NCI-H2196 treated with DMSO at 0.1 percent for 48 hours (cell line): ENCODE measurements around the gene DPP8.
"Not testable (repeated sequence)": the region's sequence is repeated elsewhere in the genome, so short reads cannot be mapped to it uniquely, and the experiment has no call there.

Source experiments
- DNase-seq: peaks from one replicate; lab custom pipeline; 2025; ENCODE audit not compliant: unreplicated experiment; lab: John Stamatoyannopoulos, UW

DPP8 gene

DNA sequence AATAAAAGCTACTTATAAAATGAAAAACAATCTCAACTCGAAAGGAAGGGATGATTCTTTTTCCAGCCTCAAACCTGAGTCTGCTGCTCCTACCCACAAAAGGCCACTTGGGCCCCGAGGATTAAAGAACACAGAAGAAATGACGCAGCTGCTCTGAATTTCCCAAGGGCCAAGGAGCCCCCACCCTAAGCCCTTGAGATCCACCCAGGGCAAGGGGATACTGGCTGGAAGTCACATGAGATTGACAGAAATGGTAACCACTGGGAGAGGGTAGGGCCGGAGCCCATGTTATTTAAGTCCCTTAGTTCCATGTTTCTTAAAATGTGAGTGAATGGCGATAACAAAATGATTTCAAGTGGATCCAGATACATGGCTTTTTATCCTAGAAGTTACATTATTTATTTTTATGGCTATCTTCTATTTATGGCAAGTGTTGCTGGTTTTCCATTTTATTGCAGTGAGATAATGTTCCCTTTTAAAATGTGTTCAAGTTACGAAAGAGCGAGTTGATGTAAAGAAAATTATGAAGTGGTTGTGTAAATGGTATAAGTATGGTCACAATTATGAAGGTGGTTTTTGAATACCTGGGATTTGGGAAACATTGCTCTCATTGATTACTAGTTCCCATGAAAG is 111.6 kb downstream of the DPP8 start:
- DNase-seq = no peak

- DNase-seq = no peak
Measured at GRCh38 chr15:65404186-65404872, 113.2 kb downstream of the DPP8 start.

DNA sequence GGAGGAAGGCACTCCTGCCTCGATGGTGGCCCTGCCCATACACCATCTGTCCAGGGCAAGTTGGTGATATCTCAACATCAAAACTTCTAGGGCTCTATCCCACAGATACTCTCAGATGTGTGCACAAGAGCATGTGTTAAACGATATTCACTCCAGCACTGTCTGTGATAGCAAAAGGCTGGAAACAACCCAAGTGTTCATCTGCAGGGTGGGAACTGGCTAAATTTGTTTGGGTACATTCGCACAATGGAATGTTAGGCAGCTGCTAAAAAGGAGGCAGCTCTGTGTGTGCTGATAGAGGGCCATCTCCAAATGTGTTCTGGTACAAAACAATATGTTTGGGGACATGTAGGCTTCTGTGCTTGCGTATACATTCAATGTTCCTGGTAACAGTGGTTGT is 114.5 kb downstream of the DPP8 start:
- no peak for DNase-seq

DNA sequence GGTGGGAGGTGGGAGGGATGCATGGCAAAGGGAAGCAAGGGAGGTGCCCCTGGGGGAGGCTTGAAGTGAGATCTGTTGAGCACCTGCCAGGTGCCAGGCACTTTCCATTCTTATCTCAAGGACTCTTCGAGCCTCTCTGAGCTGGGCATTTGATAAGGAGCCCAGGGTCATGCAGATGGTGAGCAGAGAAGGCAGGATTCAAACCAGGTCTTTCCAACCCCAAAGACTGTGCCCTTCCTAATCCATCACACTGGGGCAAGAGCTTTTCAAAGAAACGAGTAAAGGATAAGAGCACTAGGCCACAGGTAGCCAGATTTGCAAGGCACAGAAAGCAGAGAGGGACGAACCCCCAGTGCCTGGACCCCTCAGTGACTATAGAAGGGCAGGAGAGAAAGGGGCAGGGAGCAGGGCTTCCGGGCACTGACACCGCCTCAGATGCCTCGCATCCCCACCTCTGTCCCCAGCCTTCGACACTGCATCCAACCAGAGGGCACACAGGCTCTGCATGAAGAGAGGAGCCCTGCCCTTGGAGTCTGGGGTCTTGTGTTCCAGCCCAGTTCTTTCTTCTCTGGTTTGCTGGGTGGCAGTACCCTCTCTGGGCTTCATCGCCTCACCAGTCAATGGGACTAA is 115.8 kb downstream of the DPP8 start:
- no peak for DNase-seq

DNA sequence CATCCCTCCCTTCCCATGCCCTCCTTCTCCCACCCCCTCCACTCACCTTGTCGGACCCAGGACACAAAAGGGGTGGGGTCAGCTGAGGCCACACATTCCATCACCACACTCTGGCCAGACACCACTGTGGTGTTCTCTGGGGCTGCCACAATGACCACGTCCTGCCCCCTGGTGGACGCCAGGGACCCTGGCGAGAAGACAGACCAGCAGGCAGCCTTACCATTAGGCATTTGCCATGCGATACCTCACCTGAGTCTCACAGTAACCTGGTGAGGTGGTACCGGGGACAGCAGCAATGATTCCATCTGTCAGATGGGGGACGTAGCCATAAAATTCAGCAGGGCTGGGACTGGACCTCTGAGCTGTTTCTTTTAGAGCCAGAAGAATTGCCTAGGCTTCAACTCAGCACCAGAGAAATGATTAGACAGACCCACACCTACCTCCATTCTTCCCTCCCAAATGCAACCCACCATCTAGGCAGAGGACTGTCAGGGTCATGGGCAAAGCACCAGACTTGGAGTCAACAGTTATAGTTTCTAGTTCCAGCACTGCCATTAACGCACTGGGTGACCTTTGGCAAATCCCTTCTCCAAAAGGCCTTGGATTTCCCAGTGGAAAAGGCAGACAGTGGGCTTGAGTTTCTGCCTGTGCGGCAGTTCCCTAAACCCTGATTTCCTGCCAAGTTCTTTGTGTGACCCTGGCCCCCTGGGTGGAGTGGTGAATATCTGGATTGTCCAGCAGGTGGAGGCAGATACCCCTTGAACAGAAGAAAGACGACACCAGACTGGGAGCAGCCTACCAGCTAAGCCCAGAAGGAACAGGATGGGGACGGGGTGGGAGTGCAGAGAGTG is 116.5 kb downstream of the DPP8 start:
- peak; percentile 60 for DNase-seq

- no peak for DNase-seq
Measured at GRCh38 chr15:65399997-65400396, 117.5 kb downstream of the DPP8 start.

- DNase-seq = no peak
Measured at GRCh38 chr15:65399001-65399706, 118.3 kb downstream of the DPP8 start.

GRCh38 chr15:65398486-65398885 is 119.0 kb downstream of the DPP8 start:
- DNase-seq = not testable (repeated sequence)

DNA sequence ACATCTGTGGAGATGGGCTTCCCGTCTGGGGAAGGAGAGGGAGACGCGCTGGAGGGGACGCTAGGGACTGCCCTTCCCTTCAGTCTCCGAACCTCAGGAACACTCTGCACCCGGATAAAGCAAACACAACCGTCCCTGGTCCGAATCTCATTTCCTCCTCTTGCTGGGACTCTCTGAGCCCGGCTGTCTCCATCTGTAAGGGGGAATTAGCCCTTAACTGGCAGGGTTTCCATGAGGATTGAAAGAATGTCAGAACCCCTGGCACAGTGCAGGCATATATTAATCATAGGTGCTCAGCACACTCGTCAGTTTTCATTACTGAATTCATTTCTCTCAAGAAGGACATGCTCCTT is 120.5 kb downstream of the DPP8 start:
- no peak for DNase-seq

- no peak for DNase-seq
Measured at GRCh38 chr15:65396283-65396964, 121.1 kb downstream of the DPP8 start.

GRCh38 chr15:65395567-65396202 is 121.8 kb downstream of the DPP8 start:
- no peak for DNase-seq

GRCh38 chr15:65394936-65395335 is 122.6 kb downstream of the DPP8 start:
- no peak for DNase-seq

DNA sequence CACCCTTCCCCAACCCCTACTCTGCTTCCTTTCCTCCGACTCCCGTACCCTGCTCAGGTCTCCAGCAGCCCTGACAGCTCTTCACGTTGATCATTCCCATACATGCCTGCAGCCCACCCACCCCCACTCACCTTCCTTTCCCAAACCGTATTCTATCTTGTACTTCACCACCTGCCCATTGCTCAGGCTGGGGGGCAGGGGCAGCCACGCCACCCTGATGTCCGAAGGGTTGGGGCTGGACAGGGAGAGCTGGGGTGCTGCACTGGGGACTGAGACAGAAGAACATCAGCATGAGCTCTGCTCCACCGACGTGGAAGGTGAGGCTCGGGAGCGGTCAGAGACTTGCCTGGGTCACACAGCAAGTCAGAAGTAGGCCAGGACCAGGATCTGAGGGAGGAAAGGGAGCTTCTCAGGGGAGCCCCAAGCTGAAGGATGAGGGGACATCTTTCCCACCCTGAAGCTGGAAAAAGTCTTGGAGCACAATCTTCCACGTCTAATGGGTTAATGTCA is 123.2 kb downstream of the DPP8 start:
- DNase-seq = no peak

DNA sequence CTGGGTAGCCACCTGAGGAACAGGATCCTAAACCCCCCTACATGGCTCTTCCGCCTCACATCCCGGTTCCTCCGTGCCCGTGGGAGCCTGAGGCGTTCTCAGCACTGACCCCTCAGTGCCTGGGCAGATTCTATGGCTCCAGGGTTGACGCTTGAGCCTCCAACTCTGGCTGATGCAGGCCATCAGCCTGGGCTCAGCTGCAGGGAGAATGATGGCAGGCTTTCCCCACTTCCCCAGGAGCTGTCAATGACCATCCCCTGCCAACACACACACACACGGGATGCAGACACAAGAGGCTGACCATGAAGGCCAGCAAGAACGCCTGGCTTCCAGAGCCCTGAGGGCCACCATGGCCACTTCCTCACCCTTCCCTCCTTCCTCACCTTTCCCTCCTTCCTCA is 123.9 kb downstream of the DPP8 start:
- DNase-seq = no peak

- DNase-seq = no peak
Measured at GRCh38 chr15:65393091-65393490, 124.4 kb downstream of the DPP8 start.
